GM12892 (cell line): Measurements from ENCODE around the gene AMD1.

ENCODE experiments used
- DNase-seq: peaks from one replicate; pipeline ENCODE4 v3.0.0; 2011; ENCODE audit not compliant: insufficient read length
- FAIRE-seq: peaks from 2 replicates; lab custom pipeline; 2011; peaks lifted over from hg19 to GRCh38; lab: Jason Lieb, UNC
- POLR2A ChIP-seq: IDR thresholded peaks from 2 replicates; pipeline ENCODE4 v1.6.1; 2011; ENCODE audit warnings: low read depth, low read length, control low read depth
- POLR2AphosphoS5 ChIP-seq: IDR thresholded peaks from 2 replicates; pipeline ENCODE4 v1.6.1; 2011; ENCODE audit warnings: low read depth, low read length, control low read depth
- TAF1 ChIP-seq: IDR thresholded peaks from 2 replicates; pipeline ENCODE4 v1.6.1; 2011; ENCODE audit warnings: low read depth, mild to moderate bottlenecking, control low read depth, low read length, borderline replicate concordance

Gene AMD1

DNA sequence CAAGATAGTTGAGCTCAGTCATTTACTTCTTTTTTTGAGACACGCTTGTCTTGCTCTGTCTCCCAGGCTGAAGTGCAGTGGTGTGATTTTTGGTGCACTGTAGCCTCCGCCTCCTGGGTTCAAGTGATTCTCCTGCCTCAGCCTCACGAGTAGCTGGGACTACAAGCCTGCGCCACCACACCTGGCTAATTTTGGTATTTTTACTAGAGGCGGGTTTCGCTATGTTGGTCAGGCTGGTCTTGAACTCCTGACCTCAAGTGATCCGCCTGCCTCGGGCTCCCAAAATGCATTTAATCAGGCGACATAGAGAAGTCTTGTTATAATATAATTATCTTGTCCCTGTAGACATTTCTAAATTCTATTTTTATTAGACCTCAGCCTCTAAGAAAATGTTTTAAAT is 6.1 kb downstream of the AMD1 start:
- no peak for TF ChIP-seq POLR2A
- DNase-seq (no peak), FAIRE-seq (no peak)

DNA sequence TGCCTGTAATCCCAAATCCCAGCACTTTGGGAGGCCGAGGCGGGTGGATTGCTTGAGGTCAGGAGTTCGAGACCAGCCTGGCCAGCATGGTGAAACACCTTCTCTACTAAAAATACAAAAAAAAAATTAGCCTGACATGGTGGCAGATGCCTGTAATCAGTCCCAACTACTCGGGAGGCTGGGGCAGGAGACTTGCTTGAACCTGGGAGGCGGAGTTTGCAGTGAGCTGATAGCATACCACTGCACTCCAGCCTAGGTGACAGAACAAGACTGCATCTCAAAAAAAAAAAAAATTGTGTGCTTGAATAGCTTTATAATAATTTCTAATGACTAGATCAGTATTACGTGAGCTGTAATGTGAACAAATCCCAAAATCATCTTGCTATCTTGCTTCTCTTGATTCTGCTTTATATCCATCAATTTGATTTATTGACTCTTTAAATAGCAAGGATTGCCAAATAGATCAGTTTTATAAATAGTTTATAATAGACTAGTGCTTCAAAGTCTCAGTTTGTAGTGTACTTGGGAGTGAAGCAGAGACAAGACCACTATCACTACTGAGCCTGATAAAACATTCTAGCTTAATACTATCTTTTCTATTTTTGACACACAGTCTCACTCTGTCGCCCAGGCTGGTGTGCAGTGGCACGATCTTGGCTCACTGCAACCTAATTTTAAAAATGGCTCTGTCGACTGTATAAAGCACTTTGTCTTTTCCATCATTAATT is 7.1 kb downstream of the AMD1 start:
- no peak for FAIRE-seq
- no peak for DNase-seq
- no peak for TF ChIP-seq TAF1
- TF ChIP-seq POLR2A: no peak
- TF ChIP-seq POLR2AphosphoS5: no peak

DNA sequence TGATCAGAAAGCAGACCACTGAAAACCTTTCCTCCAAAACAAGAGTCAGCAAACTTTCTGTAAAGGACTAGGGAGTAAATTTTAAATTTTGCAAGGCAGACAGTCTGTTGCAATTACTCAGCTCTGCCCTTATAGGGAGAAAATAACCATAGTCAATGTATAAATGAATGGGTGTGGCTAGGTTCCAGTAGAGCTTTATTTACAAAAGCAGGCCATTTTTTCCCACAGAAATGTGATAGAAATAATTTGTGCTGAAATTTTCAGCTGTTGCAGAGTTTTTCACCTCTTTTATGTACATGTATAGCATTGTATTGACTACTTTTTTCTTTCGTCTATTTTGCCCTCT is 7.7 kb downstream of the AMD1 start:
- no peak for TF ChIP-seq TAF1
- no peak for TF ChIP-seq POLR2AphosphoS5
- DNase-seq (no peak), FAIRE-seq (no peak)

GRCh38 chr6:110882824-110883554 is 8.4 kb downstream of the AMD1 start:
- DNase-seq (no peak), FAIRE-seq (peak; percentile 27)
- no peak for TF ChIP-seq POLR2A
- TF ChIP-seq TAF1: no peak
- no peak for TF ChIP-seq POLR2AphosphoS5

DNA sequence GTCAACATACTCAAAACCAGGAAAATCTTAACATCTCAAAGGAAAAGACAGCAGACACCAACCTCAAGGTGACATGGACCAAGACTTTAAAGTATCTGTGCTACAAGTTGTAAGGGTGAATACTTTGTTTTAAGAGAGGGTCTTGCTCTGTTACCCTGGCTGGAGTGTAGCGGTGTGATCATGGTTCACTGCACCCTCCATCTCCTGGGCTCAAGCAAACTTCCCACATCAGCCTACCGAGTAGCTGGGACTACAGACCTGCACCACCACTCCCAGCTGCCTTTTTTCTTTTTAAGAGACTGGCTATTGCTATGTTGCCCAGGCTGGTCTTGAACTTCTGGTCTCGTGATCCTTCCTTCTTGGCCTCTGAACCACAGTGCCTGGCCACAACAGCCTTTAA is 9.7 kb downstream of the AMD1 start:
- peak; percentile 57 for FAIRE-seq

GRCh38 chr6:110885526-110885925 is 10.9 kb downstream of the AMD1 start:
- FAIRE-seq (no peak), DNase-seq (no peak)
- no peak for TF ChIP-seq TAF1
- no peak for TF ChIP-seq POLR2A
- no peak for TF ChIP-seq POLR2AphosphoS5

More for the DNA sequence above, 9.7 kb downstream of the AMD1 start:
- no peak for DNase-seq
- TF ChIP-seq POLR2A (no peak; the same call in 1 of the 2 replicates), TAF1 (no peak), POLR2AphosphoS5 (no peak)

DNA sequence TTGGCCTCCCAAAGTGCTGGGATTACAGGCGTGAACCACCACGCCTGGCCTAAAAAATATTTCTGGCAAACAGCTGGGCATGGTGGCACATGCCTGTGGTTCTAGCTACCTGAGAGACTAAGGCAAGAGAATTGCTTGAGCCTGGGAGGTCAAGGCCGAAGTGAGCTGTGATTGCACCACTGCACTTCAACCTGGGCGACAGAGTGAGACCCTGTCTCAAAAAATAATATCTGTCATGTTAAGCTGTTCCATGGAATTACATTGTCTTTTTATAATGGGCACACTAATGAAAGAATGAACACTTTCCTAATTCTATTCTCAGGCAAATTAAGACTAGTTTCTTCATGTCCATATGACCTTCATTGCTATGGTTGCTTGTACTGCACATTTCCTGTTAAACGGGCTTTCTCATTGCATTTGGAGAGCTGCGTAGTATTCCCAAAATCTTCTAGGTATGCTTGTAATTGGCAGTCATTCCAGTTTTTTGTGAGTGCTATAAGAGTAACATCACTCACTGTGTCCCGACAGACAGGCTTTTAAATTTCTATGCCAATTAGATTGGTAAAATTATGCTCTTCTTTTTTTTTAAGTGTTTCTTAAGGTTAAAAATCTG is 12.1 kb downstream of the AMD1 start:
- no peak for DNase-seq
- TF ChIP-seq POLR2AphosphoS5 (no peak), POLR2A (no peak), TAF1 (no peak)
- FAIRE-seq: no peak

DNA sequence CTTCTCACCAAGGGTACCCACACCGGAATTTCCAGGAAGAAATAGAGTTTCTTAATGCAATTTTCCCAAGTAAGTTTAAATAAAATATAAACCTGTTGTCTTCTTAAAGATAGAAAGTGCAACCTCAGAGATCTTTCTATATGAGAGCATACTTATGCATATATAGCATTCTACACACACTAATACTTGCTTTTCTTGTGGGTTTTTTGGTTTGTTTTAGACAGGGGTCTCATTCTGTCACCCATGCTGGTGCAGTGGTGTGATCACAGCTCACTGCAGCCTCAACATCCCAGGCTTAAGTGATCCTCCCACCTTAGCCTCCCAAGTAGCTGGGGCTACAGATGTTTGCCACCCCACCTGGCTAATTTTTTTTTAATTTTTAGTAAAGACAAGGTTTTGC is 15.7 kb downstream of the AMD1 start:
- FAIRE-seq (no peak), DNase-seq (no peak)
- TF ChIP-seq TAF1: no peak
- TF ChIP-seq POLR2AphosphoS5: no peak
- TF ChIP-seq POLR2A: no peak

DNA sequence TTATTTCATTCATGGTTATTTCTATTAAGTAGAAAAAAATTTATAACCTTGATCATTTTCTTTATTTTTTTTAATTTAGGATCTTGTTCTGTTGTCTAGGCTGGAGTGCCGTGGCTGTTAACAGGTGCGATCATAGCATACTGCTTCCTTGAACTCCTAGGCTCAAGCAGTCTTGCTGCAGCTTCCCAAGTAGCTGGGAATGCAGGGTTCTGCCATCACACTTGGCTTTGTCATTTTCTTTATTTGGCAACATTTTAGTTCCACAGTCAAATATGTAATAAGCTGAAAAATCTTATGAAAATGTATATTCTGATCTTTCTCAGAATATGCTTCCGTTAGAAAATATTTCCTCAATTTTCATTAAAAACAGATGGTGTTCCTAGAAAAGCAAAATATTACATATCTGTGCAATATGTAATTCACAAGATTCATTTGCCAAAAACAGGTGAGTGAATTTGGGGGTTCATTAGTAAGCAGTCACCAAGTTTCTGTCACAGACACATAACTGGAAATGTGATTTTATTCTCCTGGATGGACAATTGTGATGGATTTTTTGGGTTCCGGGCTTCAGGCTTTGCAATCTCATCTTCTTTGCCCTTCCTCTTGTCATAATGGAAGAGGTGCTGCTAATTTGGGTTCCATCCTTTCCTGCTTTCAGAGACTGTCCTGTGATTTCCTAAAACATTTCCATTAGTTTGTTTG is 21.5 kb downstream of the AMD1 start:
- DNase-seq (no peak), FAIRE-seq (no peak)

DNA sequence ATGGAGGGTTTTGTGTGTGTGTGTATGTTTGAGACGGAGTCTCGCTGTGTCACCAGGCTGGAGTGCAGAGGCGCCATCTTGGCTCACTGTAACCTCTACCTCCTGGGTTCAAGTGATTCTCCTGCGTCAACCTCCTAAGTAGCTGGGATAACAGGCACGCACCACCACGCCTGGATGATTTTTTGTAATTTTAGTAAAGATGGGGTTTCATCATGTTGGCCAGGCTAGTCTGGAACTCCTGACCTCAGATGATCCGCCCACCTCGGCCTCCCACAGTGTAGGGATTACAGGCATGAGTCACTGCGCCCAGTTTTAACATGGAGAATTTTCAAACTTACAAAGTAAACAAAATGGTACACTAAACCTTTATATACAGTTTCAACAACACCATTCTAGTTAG is 22.8 kb downstream of the AMD1 start:
- no peak for DNase-seq
- TF ChIP-seq POLR2AphosphoS5 (no peak), POLR2A (no peak; the same call in 1 of the 2 replicates), TAF1 (no peak)
- FAIRE-seq: no peak

More for the DNA sequence above, 21.5 kb downstream of the AMD1 start:
- TF ChIP-seq TAF1: no peak
- no peak for TF ChIP-seq POLR2A
- no peak; the same call in 1 of the 2 replicates for TF ChIP-seq POLR2AphosphoS5

- FAIRE-seq (no peak), DNase-seq (no peak)
- TF ChIP-seq POLR2AphosphoS5 (no peak), POLR2A (0 out of 2 replicates have a peak, but pooled peaks have one; percentile 17)
Measured at GRCh38 chr6:110898111-110898510, 23.5 kb downstream of the AMD1 start.
